Esophagus squamous epithelium (tissue), 5 donors: ENCODE measurements around the gene DAB1. TPM values are rescaled to one million over a fixed set of nuclear protein-coding genes. Genes with fewer than 3 reads are reported as not detected.

Experiments used
- DNase-seq: peaks from one replicate; lab custom pipeline; 2025; lab: John Stamatoyannopoulos, UW
- H3K27ac ChIP-seq, 4 donors: fragments of 200-600 bp; sonication (generic); one replicate each; pipeline ENCODE4 v1.5.1; 2016 to 2019; ENCODE audit warnings: mild to moderate bottlenecking in 1 of 4
- H3K27me3 ChIP-seq, 4 donors: fragments of 200-600 bp; sonication (generic); 1 replicate in 3 of 4; 2 replicates in 1 of 4; pipeline versions ENCODE4 v1.5.1 to v1.6.0; 2017 to 2021; ENCODE audit warnings: antibody characterized with exemption in 1 of 4
- H3K36me3 ChIP-seq, 3 donors: fragments of 200-600 bp; sonication (generic); one replicate each; pipeline ENCODE4 v1.5.1; 2016 to 2019
- H3K4me1 ChIP-seq, 3 donors: fragments of 200-600 bp; sonication (generic); one replicate each; pipeline ENCODE4 v1.5.1; 2017 to 2019
- H3K4me3 ChIP-seq, 4 donors: fragments of 200-600 bp; sonication (generic); 1 replicate in 3 of 4; 2 replicates in 1 of 4; pipeline ENCODE4 v1.5.1; 2016 to 2019; ENCODE audit warnings: mild to moderate bottlenecking in 2 of 4, moderate library complexity in 1 of 4
- H3K9me3 ChIP-seq, 3 donors: fragments of 200-600 bp; sonication (generic); one replicate each; pipeline ENCODE4 v1.5.1; 2016 to 2019
- CTCF ChIP-seq, 6 experiments: fragments of 450-650 bp in 4 of 6; fragments of 200-600 bp in 2 of 6; sonication (generic) in 2 of 6; IDR thresholded peaks; one replicate each; pipeline ENCODE4 v1.5.1; 2016 to 2019; ENCODE audit warnings: antibody characterized with exemption in 6 of 6, mild to moderate bottlenecking in 4 of 6, moderate library complexity in 4 of 6
- POLR2A ChIP-seq, 4 donors: fragments of 450-650 bp; IDR thresholded peaks; one replicate each; pipeline ENCODE4 v1.6.1; 2017; ENCODE audit warnings: antibody characterized with exemption in 4 of 4, mild to moderate bottlenecking in 4 of 4, moderate library complexity in 3 of 4
- WGBS, 2 donors: methylation state at CpG; one replicate each; pipeline ENCODE4 v1.1.5; 2018; 5-methylcytosine and 5-hydroxymethylcytosine counted together
- intact Hi-C: fragments of 100-400 bp; cut with DNase I; formaldehyde crosslinking; loops from one replicate; pipeline ENCODE4 v1.15.0; 2022
- total RNA-seq, 4 donors: library from RNA; depleted of rRNA; stranded (reverse); fragments of >200 nt; gene quantifications; one replicate each; pipeline ENCODE4 v1.1.0, GENCODE V29; 2016
- donor health status: DM: yes; HTN: yes; CAD: no.

The DAB1 gene
- total RNA-seq, 4 donors from 2014 or later = under 0.01 TPM; not detected in 3

DNA sequence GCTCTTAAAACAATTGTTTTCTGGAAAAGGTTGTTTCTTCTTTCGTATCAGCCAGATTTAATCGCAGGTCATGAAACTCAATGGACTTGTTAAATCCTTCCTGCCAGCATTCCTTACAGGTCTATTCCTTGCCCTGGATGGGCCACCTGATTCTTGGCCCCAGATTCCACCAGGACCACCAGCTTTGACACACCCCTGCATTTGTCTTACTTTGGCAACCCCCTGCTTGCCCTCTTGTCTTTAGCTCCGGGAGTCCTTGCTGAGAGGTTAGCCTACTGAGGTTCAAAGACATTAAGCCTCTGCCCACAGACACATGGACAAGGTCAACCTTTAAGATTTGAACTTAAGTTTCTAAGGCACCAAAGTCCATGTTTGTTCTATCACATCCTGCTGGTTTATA lies 27.1 kb upstream of the DAB1 start:
- H3K27me3 ChIP-seq = no peaks in the 10 kb centered on the region
- no peak for TF ChIP-seq CTCF (IDR thresholded peaks at IDR 0.05)
- no peak for TF ChIP-seq POLR2A (IDR thresholded peaks at IDR 0.05)
- no peak overlapping the region for H3K27ac ChIP-seq
- H3K4me1 ChIP-seq = no peaks in the 10 kb centered on the region
- H3K36me3 ChIP-seq = no peaks in the 10 kb centered on the region
- H3K4me3 ChIP-seq = no peak overlapping the region
- 46 to 54% methylated on average over 3 of the region's 3 CpGs for WGBS, 2 donors
- no peak for DNase-seq
- intact Hi-C loops = no loop called here
- no peaks in the 10 kb centered on the region for H3K9me3 ChIP-seq

GRCh38 chr1:57447551-57447950 lies 23.7 kb upstream of the DAB1 start:
- no peak overlapping the region for H3K4me3 ChIP-seq
- intact Hi-C loops = no loop called here
- DNase-seq = no peak
- H3K27me3 ChIP-seq = no peaks in the 10 kb centered on the region
- H3K4me1 ChIP-seq = no peaks in the 10 kb centered on the region
- H3K36me3 ChIP-seq = no peaks in the 10 kb centered on the region
- TF ChIP-seq CTCF (IDR thresholded peaks at IDR 0.05) (no peak), POLR2A (IDR thresholded peaks at IDR 0.05) (no peak)
- no peak overlapping the region for H3K27ac ChIP-seq
- no peaks in the 10 kb centered on the region for H3K9me3 ChIP-seq
- 86 to 97% methylated on average over 3 of the region's 3 CpGs for WGBS, 2 donors

- Histone ChIP-seq H3K36me3 (no peaks in the 10 kb centered on the region), H3K27ac (no peak overlapping the region), H3K4me1 (no peaks in the 10 kb centered on the region), H3K4me3 (no peak overlapping the region), H3K27me3 (no peaks in the 10 kb centered on the region), H3K9me3 (no peaks in the 10 kb centered on the region)
- TF ChIP-seq POLR2A (IDR thresholded peaks at IDR 0.05) (no peak), CTCF (IDR thresholded peaks at IDR 0.05) (no peak)
- DNase-seq = no peak
- intact Hi-C loops = no loop called here
Measured at GRCh38 chr1:57443004-57443403, 19.1 kb upstream of the DAB1 start.

DNA sequence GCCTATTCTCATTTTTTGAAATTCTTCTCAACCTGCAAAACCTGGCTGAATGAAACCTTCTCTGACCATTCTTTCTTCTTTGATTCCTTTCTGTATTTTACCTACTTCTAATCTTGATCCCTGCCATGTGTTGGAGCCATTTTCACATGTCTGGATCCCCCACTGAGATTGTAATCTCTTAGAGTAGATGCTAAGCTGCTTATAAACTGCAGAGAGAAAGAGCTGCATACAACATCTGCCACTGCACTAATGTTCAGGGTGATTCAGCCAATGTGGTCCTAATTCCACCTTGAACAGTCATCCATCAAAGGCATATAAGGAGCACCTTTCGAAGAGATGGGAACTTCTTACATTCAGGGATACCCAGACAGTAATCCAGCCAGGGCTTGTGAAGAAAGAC lies 16.2 kb upstream of the DAB1 start:
- no peak for TF ChIP-seq POLR2A (IDR thresholded peaks at IDR 0.05)
- no peaks in the 10 kb centered on the region for H3K27me3 ChIP-seq
- H3K27ac ChIP-seq = no peak overlapping the region
- no peaks in the 10 kb centered on the region for H3K4me1 ChIP-seq
- no peak for DNase-seq
- WGBS, 2 donors = 55 to 82% methylated on average over 1 of the region's 1 CpG
- intact Hi-C loops = no loop called here
- H3K36me3 ChIP-seq = no peaks in the 10 kb centered on the region
- H3K4me3 ChIP-seq = no peak overlapping the region
- no peaks in the 10 kb centered on the region for H3K9me3 ChIP-seq

- no peak for DNase-seq
- Histone ChIP-seq H3K36me3 (no peaks in the 10 kb centered on the region), H3K9me3 (no peaks in the 10 kb centered on the region), H3K27me3 (peaks cover 0 to 10% (median 0%) of the 10 kb centered on the region in 4 donors), H3K4me3 (no peak overlapping the region), H3K27ac (no peak overlapping the region), H3K4me1 (no peaks in the 10 kb centered on the region)
- intact Hi-C loops = no loop called here
- WGBS, 2 donors = 41 to 51% methylated on average over 5 of the region's 5 CpGs
- TF ChIP-seq POLR2A (IDR thresholded peaks at IDR 0.05) = no peak
- no peak for TF ChIP-seq CTCF (IDR thresholded peaks at IDR 0.05)
Measured at GRCh38 chr1:57431400-57431799, 7.5 kb upstream of the DAB1 start.
